Measurements from ENCODE around the gene SERTM1.

SERTM1 gene

DNA sequence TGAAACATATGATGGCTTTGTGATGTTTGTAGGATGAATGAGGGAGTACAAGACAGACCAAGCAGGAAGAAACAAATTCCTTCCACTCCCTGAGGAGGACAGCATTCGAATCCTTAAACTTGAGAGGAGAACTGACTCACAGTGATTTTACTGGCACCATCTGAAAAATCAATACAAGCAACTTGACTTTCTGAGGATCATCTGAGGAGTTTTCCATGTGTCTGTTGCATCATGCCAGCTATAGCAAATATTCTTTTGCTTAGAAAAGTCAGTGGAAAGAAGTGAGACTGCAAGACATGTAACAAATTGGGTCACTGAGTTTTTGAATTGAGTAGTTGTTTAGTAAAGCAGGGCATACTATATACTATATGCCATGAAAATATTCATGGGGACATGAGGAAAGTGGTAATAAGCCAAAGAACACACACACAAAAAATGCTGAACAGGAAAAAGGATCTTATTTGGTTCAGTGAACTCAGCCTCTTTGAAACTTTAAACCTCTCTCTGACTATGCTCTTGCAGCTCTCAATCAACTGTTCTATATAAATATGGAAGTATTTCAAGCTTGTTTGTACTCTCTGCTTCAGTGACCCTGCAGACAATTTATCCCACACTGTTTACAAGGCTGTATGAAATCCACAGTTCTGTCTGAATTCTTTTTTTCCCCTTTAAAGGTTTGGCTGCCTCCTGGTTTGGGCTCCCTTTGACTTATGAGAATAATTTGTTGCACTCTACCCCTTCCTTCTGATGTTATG, 35.5 kb downstream of the SERTM1 start:
- in situ Hi-C loops (cut with HindIII; ENCODE audit: low sequenced_read_pairs) = no loop called here

DNA sequence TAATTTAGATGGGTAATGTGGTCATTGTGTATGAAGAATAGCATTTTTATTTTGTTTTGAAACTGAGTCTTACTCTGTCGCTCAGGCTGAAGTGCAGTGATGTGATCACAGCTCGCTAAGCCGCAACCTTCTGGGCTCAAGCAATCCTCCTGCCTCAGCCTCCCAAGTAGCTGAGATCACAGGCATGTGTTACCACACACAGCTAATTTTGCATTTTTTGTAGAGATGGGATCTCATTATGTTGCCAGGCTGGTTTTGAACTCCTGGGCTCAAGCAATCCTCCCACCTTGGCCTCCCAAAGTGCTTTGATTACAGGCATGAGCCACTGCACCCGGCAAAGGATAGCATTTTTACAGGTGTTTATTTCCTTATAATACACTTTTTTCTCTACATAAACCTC, 36.6 kb downstream of the SERTM1 start:
- in situ Hi-C loops (cut with HindIII; ENCODE audit: low sequenced_read_pairs) = no loop called here

DNA sequence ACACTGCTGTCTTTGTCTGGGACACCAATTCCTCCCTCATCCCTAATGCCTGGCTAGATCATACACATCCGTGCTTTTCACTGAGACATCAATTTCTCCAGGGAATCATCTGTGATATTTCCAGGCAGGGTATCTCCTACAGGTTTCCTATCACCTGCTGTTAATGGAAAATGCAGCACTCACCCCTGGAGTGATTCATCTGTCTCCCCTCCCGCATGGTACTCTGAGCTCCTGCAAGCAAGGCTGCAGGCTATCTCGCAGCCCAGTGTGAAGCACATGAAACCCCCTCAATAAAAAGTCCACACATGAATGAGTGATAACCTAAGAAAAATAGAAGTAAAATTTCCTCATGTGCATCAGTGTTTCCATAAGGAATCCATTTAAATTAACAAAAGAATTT, 38.5 kb downstream of the SERTM1 start:
- in situ Hi-C loops (cut with HindIII; ENCODE audit: low sequenced_read_pairs) = no loop called here

DNA sequence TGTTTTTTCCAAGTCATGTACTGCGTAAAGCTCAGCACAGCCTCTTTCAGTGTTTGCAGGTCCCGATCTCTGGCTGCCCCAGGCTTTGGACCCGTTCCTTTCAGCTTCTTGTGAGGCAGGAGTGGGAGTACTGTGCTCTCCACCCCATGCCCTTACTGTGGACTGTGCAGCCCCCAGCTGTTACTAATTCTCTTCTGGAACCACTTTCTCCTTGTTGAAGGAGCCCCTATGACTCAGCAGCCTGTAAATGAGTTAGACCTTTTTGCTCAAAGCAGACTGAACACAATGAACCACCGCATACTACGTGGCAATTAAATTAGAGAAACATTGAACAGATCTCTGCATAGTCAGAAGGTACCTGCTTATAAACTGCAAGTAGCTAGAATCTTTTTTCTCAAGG, 39.0 kb downstream of the SERTM1 start:
- in situ Hi-C loops (cut with HindIII; ENCODE audit: low sequenced_read_pairs) = no loop called here

DNA sequence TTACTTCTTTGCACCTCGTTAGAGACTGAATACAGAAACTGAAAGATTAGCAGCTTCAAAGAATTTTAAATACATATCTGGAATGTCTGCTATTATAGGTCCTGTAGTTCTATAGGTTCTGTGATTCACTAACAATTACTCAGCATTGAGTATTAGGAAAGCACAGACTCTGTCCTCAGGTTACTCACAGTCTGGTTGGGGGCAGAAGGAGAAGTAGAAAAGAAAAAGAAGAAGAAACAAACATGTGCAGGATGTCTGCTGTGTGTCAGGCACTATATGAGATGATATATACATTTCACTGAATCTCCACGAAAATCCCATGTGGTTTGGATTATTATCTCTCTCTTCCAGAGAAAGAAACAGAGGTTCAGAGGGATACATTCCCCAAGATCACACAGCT, 40.1 kb downstream of the SERTM1 start:
- in situ Hi-C loops (cut with HindIII; ENCODE audit: low sequenced_read_pairs) = no loop called here

DNA sequence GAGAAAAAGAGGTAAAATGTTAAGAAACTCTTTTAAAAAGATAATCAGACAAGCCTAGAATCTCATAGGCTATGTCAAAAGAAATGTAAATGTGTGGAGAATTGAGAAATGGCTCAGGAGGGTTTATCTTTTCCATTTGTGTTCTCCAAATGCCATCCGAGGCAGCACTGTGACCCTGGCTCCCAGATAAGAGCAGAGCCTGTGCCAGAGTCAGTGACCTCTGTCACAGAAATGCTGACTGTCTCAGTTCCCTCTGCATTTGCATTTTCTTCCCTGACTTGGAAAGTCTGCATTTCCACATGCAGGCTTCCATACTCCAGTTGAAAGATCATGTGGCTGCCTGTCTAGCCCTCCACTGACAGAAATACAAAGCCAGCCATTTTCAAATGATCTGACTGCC, 42.0 kb downstream of the SERTM1 start:
- in situ Hi-C loops (cut with HindIII; ENCODE audit: low sequenced_read_pairs) = no loop called here

DNA sequence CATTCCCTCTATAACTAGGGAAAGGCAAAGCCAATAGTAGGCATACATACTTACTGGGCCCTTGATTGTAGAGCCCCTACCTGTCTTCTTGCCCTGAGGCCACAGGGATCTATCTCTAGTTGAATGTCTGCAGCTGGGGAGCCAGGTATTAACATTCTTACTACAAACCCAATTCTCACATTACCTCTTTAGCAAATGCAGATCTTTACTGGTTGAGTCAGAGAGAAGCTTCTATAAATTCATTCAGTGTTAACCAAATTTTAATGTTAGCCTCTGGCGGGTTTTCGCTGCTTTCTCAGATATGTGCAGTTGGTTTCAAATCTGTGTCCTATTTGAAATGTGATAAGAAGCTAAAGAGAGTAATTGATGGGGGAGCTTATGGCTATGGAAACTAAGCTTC, 43.2 kb downstream of the SERTM1 start:
- in situ Hi-C loops (cut with HindIII; ENCODE audit: low sequenced_read_pairs) = no loop called here

DNA sequence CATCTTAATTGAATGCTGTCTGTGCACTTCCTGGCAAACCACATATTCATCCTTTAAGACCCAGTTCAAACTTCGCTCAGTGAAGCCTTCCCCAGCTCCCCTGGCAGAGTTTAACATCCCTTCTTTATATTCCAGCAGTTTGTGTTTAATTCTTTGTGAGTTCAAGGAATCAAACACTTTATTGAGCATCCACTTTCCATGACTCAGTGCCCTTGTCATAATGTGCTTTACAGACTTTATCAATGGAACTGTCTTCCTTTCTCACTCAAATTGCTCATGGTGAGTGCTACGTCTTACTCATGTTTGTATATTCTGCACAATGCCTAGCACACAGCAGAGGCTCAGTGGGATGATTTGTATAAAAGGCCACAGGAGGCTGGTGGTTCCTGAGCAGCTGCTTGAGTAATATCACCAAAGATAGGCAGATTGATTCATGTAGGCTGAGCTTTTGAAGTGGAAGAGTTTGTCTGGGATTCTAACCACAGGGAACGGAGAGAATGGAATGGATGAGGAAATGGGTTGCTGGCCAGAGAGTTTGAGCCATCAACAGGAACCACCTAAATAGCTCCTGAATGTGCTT, 44.2 kb downstream of the SERTM1 start:
- in situ Hi-C loops (cut with HindIII; ENCODE audit: low sequenced_read_pairs) = no loop called here

DNA sequence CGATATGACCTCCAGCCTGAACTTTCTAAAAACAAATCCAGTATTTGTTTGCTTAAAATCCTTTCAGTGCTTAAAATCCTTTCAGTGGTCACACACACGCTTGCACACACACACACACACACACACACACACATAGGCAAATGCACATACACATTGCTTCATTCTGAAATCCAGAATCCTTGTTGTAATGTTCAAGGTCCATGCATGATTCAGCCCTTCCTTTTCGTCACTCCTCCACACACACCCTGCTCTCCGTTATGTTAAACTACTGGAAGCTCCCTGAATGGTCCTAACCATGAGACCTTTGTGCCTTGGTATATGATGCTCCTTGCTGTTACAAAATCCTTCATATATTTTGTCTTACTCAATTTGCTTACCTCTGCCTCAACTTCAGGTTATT, 44.9 kb downstream of the SERTM1 start:
- in situ Hi-C loops (cut with HindIII; ENCODE audit: low sequenced_read_pairs) = no loop called here

DNA sequence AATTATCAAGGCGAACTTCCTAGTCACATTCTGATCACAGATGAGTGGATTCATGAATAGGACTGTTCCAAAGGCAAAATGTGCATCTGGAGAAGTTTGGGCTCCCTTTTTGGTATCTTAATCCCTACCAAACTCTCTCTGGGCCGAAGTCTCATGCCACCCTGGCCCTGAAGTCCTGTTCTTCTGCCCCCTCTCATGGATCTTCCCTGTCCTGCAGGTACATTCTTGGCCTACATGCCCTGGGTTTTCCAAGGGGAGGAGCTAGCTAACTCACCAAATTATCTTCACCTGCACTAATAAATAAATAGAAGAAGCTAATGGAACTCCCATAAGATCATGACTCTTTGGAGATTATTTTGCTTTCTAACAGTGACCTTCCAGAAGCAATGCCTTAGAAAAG, 50.3 kb downstream of the SERTM1 start:
- in situ Hi-C loops (cut with HindIII; ENCODE audit: low sequenced_read_pairs) = no loop called here

DNA sequence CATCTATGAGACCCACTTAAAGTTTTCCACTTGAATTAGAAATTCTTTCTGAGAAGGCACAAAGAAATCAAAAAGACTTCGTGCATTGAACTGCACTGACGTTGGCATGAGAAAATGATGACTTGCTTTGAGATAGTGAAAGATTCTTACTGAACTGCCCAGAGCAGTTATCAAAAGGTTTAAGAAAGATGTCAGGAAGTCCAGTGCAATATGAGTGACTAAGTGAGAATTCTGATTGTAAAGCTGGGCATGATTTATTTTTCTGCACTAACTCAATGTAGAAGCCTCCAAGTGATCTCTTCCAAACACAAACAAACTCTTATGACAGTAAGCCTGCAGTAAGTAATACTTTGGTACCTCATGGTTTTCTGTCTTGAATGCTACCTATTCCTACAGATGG, 52.1 kb downstream of the SERTM1 start:
- in situ Hi-C loops (cut with HindIII; ENCODE audit: low sequenced_read_pairs) = no loop called here

DNA sequence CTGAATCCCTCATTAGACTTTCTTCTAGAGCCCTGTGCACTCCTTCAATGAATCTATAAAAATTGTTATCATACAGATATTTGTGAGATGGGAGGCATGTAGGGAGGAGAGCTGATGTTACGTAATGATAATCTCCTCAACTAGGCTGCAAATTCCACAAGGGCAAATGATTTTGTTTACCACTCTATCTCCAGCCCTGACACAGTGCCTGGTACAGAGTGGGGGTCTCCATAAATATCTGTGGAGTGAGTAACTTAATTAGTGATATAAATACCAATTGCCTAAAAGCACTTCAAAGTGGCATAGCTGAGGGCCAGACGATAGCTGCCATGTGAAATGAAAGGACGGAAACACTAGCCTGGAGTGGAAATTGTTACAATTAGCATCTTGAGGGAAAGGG, 54.2 kb downstream of the SERTM1 start:
- in situ Hi-C loops (cut with HindIII; ENCODE audit: low sequenced_read_pairs) = no loop called here

DNA sequence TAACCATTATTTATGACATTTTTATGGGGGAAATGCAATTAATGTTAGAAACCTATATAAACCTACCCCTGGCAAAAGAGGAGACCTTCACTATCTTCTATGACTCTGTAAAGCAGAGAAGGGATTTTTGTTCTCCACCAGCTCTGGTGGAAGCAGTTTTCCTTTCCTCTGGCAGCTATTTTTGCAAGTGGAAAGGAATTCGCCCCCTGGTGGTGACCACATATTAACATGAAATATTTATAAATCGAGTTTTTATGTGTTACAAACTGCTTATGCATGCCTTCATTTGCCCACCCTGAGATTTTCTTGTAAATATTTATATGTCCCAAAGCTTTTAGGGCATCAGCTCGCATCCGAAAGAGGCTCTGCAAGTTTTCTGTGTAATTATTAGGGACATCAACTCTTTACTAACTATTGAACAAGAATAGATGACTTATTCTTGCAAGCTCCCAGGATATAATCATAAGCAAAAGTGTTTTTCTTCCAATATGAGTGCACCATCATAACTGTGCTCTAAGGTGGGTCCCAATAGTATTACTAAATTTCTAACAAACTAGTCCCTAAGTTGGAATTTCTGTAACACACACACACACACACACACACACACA, 62.4 kb downstream of the SERTM1 start:
- in situ Hi-C loops (cut with HindIII; ENCODE audit: low sequenced_read_pairs) = no loop called here

DNA sequence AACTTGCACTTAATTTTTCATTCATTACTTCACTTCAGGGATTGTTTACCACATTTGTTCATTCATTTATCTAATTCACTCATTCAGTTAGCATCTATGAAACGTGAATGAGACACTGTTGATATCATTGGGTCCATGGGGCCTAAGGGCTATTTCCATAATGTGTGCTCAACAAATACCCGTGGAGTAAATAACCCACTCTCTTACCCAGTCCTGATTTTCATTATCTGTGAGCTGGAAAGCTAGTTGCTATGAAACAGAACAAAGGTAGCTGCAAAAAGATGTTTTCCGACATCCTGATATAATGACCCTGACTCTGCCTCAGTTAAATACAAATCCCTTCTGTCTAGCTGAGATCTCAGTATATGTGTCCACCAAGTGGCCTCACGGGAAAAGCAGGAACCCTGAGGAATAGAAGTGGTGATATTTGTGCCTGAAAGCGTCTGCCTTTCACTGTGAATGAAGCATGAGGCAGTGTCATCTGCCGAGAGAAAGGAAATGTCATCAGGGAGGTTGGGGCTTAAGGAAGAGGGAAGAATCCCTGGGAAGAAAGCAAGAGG, 63.8 kb downstream of the SERTM1 start:
- in situ Hi-C loops (cut with HindIII; ENCODE audit: low sequenced_read_pairs) = no loop called here

DNA sequence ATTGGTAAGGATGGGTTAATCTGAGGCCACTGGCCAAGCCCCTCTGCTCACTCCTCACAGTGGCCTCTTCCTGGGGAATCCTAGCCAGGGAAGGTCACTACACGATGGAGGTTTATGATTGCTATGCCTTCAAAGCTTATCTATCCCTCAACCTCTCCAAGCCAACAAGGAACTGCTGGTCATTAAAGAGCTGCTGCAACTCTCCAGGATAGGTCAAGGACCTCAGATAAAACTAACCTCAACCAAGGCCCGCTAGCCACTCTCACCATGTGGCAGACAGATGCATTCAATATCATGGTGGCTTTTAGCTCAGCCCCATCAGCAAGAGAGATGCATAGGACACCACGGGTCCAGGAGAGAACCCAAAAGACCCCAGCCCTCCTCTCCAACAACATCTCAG, 71.6 kb downstream of the SERTM1 start:
- in situ Hi-C loops (cut with HindIII; ENCODE audit: low sequenced_read_pairs) = no loop called here

DNA sequence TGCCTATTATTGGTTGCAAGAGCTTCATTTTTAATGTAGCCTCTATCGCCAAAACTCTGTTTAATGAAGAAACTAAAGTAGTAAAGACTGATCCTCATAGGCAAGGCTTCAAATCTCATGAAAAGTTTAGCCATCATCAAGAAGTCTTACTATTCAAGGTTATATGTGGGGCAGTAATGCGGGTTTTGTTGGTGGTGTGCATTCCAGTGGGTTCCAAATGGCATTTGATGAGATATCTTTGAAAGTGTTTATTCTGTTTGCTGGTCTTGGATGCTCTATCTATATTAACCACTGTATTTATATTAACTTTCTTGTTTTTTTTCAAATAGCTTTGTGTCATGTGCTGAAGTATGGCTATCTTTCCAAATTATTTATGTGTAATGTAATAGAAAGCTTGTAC, 72.2 kb downstream of the SERTM1 start:
- in situ Hi-C loops (cut with HindIII; ENCODE audit: low sequenced_read_pairs) = no loop called here
